ENCODE results near the gene TGFBR3L. TPM values are rescaled to one million over a fixed set of nuclear protein-coding genes. Genes with fewer than 3 reads are reported as not detected.

Gene TGFBR3L
- total RNA-seq, 1 experiment from 2014 or later = 12.5 TPM

DNA sequence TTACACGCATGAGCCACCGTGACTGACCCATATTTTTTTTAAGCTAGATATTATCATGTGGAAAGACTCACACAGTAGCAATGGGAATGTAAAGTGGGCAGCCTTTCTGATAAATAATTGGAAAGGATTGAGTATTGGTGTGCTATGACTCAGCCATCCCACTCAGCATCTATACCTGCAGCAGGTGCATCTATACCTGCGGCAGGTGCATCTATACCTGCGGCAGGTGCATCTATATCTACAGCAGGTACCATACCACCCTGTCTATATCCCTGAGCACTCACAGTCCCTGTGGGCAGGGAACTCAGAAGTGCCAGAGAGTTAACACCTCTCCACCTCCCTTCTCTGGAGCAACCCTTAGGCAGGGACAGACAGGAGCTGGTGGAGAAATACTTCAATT is 31.5 kb upstream of the TGFBR3L start:
- ATAC-seq (no peak), DNase-seq (ENCODE audit: low read depth, low spot score) (no peak)
- no peak overlapping the region for H3K4me3 ChIP-seq (ENCODE audit: low read depth in 2 of 2, low read length in 2 of 2)
- in situ Hi-C loops (cut with HindIII; ENCODE audit: low pct_unique_long_range_greater_than_20kb, low sequenced_read_pairs) = no loop called here
- no peaks in the 10 kb centered on the region for H3K9me3 ChIP-seq (ENCODE audit: control insufficient read depth, insufficient read depth, low read depth, low read length)
- no peak overlapping the region for H3K27ac ChIP-seq (ENCODE audit: low read length)
- intact Hi-C loops (cut with micrococcal nuclease; ENCODE audit: unreplicated experiment) = no loop called here
- no TSS peak for BruUV-seq (replicated peaks)
- ChIA-PET POLR2A (no interaction called here), CTCF (interaction anchor here (0.6 kb wide), 1 partner anchor 16 kb away, joined by 8 read pairs; no protein-coding TSS in a partner anchor)
- no peaks in the 10 kb centered on the region for H3K27me3 ChIP-seq (ENCODE audit: control insufficient read depth, insufficient read depth, low read length)
- H3K4me1 ChIP-seq (ENCODE audit: control insufficient read depth, insufficient read depth, low read length) = no peaks in the 10 kb centered on the region
- H3K36me3 ChIP-seq (ENCODE audit: control insufficient read depth, insufficient read depth, low read length) = no peaks in the 10 kb centered on the region
- TF ChIP-seq, protein P1, sequence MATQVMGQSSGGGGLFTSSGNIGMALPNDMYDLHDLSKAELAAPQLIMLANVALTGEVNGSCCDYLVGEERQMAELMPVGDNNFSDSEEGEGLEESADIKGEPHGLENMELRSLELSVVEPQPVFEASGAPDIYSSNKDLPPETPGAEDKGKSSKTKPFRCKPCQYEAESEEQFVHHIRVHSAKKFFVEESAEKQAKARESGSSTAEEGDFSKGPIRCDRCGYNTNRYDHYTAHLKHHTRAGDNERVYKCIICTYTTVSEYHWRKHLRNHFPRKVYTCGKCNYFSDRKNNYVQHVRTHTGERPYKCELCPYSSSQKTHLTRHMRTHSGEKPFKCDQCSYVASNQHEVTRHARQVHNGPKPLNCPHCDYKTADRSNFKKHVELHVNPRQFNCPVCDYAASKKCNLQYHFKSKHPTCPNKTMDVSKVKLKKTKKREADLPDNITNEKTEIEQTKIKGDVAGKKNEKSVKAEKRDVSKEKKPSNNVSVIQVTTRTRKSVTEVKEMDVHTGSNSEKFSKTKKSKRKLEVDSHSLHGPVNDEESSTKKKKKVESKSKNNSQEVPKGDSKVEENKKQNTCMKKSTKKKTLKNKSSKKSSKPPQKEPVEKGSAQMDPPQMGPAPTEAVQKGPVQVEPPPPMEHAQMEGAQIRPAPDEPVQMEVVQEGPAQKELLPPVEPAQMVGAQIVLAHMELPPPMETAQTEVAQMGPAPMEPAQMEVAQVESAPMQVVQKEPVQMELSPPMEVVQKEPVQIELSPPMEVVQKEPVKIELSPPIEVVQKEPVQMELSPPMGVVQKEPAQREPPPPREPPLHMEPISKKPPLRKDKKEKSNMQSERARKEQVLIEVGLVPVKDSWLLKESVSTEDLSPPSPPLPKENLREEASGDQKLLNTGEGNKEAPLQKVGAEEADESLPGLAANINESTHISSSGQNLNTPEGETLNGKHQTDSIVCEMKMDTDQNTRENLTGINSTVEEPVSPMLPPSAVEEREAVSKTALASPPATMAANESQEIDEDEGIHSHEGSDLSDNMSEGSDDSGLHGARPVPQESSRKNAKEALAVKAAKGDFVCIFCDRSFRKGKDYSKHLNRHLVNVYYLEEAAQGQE (IDR thresholded peaks at IDR 0.05; ENCODE audit: insufficient read depth in 1 of 2, low read depth in 2 of 2, low read length in 1 of 2) = no peak
- TF ChIP-seq CTCF (IDR thresholded peaks at IDR 0.05) = no peak

DNA sequence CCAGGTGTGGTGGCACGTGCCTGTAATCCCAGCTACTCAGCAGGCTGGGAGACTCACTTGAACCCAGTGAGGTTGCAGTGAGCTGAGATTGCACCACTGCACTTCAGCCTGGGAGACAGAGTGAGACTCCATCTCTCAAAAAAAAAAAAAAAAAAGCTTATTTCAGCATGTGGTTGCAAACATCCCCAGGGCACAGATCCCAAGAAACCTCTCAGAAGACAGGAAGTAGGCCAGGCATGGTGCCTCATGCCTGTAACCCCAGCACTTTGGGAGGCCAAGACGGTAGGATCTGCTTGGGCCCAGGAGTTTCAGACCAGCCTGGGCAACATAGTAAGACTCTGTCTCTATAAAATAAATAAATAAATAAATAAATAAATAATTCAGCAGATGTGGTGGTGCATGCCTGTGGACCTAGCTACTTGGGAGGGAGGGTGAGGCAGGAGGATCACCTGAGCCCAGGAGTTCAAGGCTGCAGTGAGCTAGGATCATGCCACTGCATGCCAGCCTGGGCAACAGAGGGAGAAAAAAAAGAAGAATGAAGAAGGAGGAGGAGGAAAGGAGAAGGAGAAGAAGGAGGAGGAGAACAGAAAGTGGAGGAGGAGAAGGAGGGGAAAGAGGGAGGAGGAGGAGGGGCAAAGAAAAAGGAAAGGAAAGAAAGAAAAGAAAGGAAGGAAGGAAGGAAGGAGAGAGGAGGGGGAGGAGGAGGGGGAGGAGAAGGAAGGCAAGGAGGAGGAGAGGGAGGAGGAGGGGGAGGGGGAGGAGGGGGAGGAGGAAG is 30.6 kb upstream of the TGFBR3L start:
- BruUV-seq (replicated peaks) = no TSS peak
- CTCF ChIA-PET = interaction anchor here (0.6 kb wide), 1 partner anchor 17 kb away, joined by 8 read pairs; no protein-coding TSS in a partner anchor
- Histone ChIP-seq H3K27ac (ENCODE audit: low read length) (no peak overlapping the region), H3K4me3 (ENCODE audit: low read depth in 2 of 2, low read length in 2 of 2) (no peak overlapping the region), H3K27me3 (ENCODE audit: control insufficient read depth, insufficient read depth, low read length) (no peaks in the 10 kb centered on the region), H3K36me3 (ENCODE audit: control insufficient read depth, insufficient read depth, low read length) (peaks cover 3% of the 10 kb centered on the region; the same call in 1 of the 2 replicates), H3K4me1 (ENCODE audit: control insufficient read depth, insufficient read depth, low read length) (no peaks in the 10 kb centered on the region), H3K9me3 (ENCODE audit: control insufficient read depth, insufficient read depth, low read depth, low read length) (no peaks in the 10 kb centered on the region)
- POLR2A ChIA-PET = interaction anchor here (0.5 to 0.6 kb wide), 3 partner anchors 9 to 23 kb away, joined by 5 to 11 read pairs (median 5); no protein-coding TSS in a partner anchor
- in situ Hi-C loops (cut with HindIII; ENCODE audit: low pct_unique_long_range_greater_than_20kb, low sequenced_read_pairs) (no loop called here), intact Hi-C loops (cut with micrococcal nuclease; ENCODE audit: unreplicated experiment) (no loop called here)
- TF ChIP-seq CTCF (IDR thresholded peaks at IDR 0.05) (no peak), TCF7L2 (IDR thresholded peaks at IDR 0.05; ENCODE audit: low read depth, low read length) (no peak), SIN3A (IDR thresholded peaks at IDR 0.05; ENCODE audit: borderline replicate concordance, insufficient read depth, low read depth, low read length) (no peak), POLR2AphosphoS5 (IDR thresholded peaks at IDR 0.05; ENCODE audit: low read depth, low read length) (no peak)
- TF ChIP-seq, protein P1 (IDR thresholded peaks at IDR 0.05; ENCODE audit: insufficient read depth in 1 of 2, low read depth in 2 of 2, low read length in 1 of 2) = no peak
- DNase-seq (ENCODE audit: low read depth, low spot score) = no peak
- ATAC-seq = no peak

Measured in Panc1 (cell line).